H1 (cell line): ENCODE measurements around the gene CACNB1.

Experiments
- BACH1 ChIP-seq: IDR thresholded peaks from 2 replicates; pipeline ENCODE4 v1.6.1; 2012; ENCODE audit warnings: low read length, improper control_type of control experiment
- KDM1A ChIP-seq: fragments of 200-600, 300-600 bp; sonication (generic); IDR thresholded peaks from 2 replicates; pipeline ENCODE4 v1.7.1; 2016; ENCODE audit warnings: mild to moderate bottlenecking, low read length, borderline replicate concordance
- MAX ChIP-seq: IDR thresholded peaks from 2 replicates; pipeline ENCODE4 v1.6.1; 2012; ENCODE audit warnings: inconsistent platforms
- POLR2A ChIP-seq, 2 experiments: IDR thresholded peaks; 1 replicate in 1 of 2; 2 replicates in 1 of 2; pipeline ENCODE4 v1.6.1; 2011; ENCODE audit warnings: low read depth in 2 of 2, low read length in 2 of 2, mild to moderate bottlenecking in 2 of 2; ENCODE audit errors: control extremely low read depth in 1 of 2

- TF ChIP-seq KDM1A (no peak), POLR2A (IDR thresholded peaks at IDR 0.05; ENCODE audit: control extremely low read depth in 1 of 2, low read depth in 2 of 2, low read length in 2 of 2) (no peak), MAX (no peak), BACH1 (no peak)
Observed at GRCh38 chr17:39194985-39195524, 2.4 kb downstream of the CACNB1 start.
